Measurements from ENCODE around the gene CHST3. TPM values are rescaled to one million over a fixed set of nuclear protein-coding genes. Genes with fewer than 3 reads are reported as not detected.
A peak's percentile ranks its signal among the peaks of the same experiment; 100 is the strongest.

CHST3 gene
- total and polyA plus RNA-seq, 2 experiments from 2014 or later: 1.9 to 22.5 TPM

GRCh38 chr10:71979692-71980062 lies 15.5 kb downstream of the CHST3 start:
- no peak overlapping the region for H3K27ac ChIP-seq

DNA sequence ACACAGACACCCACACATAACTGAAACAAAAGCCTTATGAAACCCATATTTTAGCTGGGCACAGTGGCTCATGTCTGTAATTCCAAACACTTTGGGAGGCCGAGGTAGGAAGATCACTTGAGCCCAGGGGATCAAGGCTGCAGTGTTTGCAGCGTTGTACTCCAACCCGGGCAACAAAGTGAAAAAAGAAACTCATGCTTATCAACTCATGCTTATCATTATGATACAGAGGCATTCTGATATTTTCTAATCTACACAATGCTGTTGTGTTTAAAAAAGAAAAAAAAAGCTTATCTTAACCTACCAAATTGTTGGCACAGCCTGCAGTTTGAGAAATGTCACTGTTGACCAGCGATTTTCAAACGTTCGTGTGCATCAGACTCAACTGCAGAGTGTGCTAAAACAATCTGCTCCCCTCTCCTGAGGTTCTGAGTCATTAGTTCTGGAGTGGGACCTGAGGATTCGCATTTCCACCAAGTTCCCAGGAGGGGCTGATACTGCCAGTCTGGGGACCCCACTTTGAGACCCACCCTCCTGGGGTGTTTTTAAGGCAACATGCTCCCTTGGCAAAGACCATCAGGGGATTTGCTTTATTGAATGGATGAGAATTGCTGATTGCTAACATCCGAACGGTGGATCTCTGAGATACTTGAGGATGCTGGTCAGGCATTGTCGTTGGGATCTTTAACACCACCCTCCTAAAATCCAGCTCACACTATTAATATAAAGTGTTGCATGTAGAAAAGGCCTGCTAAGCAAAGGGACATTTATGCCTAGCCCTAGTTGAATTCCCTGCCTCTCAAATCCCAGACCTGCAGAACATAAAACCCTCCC lies 16.2 kb downstream of the CHST3 start:
- no peaks in the 10 kb centered on the region for H3K27me3 ChIP-seq
- peak overlapping the region; percentile 14 for H3K27ac ChIP-seq
- peaks cover 28% of the 10 kb centered on the region for H3K4me1 ChIP-seq (ENCODE audit: low read depth)
- no peaks in the 10 kb centered on the region for H3K36me3 ChIP-seq
- DNase-seq (ENCODE audit: low read depth in 1 of 2, low spot score in 1 of 2): peak in 1 of 2 donors; percentile 74
- H3K4me3 ChIP-seq: no peak overlapping the region
- TF ChIP-seq, protein P1, sequence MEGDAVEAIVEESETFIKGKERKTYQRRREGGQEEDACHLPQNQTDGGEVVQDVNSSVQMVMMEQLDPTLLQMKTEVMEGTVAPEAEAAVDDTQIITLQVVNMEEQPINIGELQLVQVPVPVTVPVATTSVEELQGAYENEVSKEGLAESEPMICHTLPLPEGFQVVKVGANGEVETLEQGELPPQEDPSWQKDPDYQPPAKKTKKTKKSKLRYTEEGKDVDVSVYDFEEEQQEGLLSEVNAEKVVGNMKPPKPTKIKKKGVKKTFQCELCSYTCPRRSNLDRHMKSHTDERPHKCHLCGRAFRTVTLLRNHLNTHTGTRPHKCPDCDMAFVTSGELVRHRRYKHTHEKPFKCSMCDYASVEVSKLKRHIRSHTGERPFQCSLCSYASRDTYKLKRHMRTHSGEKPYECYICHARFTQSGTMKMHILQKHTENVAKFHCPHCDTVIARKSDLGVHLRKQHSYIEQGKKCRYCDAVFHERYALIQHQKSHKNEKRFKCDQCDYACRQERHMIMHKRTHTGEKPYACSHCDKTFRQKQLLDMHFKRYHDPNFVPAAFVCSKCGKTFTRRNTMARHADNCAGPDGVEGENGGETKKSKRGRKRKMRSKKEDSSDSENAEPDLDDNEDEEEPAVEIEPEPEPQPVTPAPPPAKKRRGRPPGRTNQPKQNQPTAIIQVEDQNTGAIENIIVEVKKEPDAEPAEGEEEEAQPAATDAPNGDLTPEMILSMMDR (IDR thresholded peaks at IDR 0.05; ENCODE audit: low read depth, low read length): no peak
- H3K9me3 ChIP-seq (ENCODE audit: low read depth): no peaks in the 10 kb centered on the region

More at GRCh38 chr10:71979692-71980062, 15.5 kb downstream of the CHST3 start:
- Histone ChIP-seq H3K27me3 (no peaks in the 10 kb centered on the region), H3K4me1 (ENCODE audit: low read depth) (peaks cover 21% of the 10 kb centered on the region), H3K36me3 (no peaks in the 10 kb centered on the region), H3K9me3 (ENCODE audit: low read depth) (no peaks in the 10 kb centered on the region), H3K4me3 (no peak overlapping the region)
- DNase-seq (ENCODE audit: low read depth in 1 of 2, low spot score in 1 of 2): no peak
- TF ChIP-seq, protein P1 (IDR thresholded peaks at IDR 0.05; ENCODE audit: low read depth, low read length): no peak

DNA sequence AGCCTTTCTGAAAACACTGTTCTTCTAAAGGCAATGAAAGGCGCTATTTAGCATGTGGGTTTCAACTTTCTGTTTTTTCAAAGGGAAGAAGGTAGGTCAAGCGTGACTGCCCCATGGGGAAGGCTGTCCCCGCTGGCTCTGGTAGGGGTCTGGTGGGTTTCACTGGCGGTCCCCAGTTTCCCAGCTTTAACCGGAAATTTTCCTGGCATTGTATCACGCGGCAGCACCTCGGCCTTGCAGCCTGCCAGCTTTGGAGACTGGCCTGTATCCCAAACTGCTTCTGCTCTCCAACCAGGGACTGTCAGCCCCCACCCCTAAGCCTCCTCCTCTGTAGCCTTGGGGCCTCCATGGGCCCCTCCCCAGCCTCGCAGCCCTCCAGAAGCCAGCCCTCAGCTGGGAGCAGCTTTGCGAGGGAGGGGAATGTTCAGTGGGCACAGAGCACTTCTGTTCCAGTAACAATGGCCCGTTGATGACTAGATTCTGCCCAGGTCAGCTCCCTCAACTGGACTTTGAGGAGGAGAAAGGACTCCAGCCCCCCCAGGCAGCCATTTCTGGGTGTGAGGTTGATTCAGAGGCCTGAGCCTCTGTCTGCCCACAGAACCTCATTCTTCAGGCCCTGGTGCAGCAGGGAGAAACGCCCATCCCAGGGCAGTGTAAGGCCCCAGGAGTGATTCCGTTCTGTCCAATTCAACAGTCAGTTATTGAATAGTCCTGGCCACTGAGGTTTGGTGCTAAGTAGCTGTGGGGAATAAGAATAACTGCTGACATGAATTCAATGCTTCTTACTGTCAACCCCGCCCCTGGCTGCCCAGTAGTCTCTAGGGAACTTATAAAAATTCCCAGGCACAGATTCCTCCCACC lies 17.1 kb downstream of the CHST3 start:
- peaks cover 36% of the 10 kb centered on the region for H3K4me1 ChIP-seq (ENCODE audit: low read depth)
- no peaks in the 10 kb centered on the region for H3K36me3 ChIP-seq
- no peak overlapping the region for H3K4me3 ChIP-seq
- H3K27ac ChIP-seq: peak overlapping the region; percentile 14
- TF ChIP-seq, protein P1 (IDR thresholded peaks at IDR 0.05; ENCODE audit: low read depth, low read length): no peak
- DNase-seq (ENCODE audit: low read depth in 1 of 2, low spot score in 1 of 2): peak in 1 of 2 donors; percentile 49
- H3K27me3 ChIP-seq: no peaks in the 10 kb centered on the region
- no peaks in the 10 kb centered on the region for H3K9me3 ChIP-seq (ENCODE audit: low read depth)

GRCh38 chr10:71981876-71982230 lies 17.7 kb downstream of the CHST3 start:
- DNase-seq (ENCODE audit: low read depth in 1 of 2, low spot score in 1 of 2): no peak
- Histone ChIP-seq H3K9me3 (ENCODE audit: low read depth) (no peaks in the 10 kb centered on the region), H3K4me1 (ENCODE audit: low read depth) (peaks cover 39% of the 10 kb centered on the region), H3K36me3 (no peaks in the 10 kb centered on the region), H3K27me3 (no peaks in the 10 kb centered on the region), H3K27ac (peak overlapping the region; percentile 14), H3K4me3 (no peak overlapping the region)
- TF ChIP-seq, protein P1 (IDR thresholded peaks at IDR 0.05; ENCODE audit: low read depth, low read length): no peak

GRCh38 chr10:71982269-71983178 lies 18.3 kb downstream of the CHST3 start:
- H3K4me3 ChIP-seq: no peak overlapping the region
- H3K36me3 ChIP-seq: no peaks in the 10 kb centered on the region
- peaks cover 39% of the 10 kb centered on the region for H3K4me1 ChIP-seq (ENCODE audit: low read depth)

More at GRCh38 chr10:71982269-71983178, 18.3 kb downstream of the CHST3 start:
- Histone ChIP-seq H3K27me3 (no peaks in the 10 kb centered on the region), H3K27ac (no peak overlapping the region), H3K9me3 (ENCODE audit: low read depth) (no peaks in the 10 kb centered on the region)
- TF ChIP-seq, protein P1 (IDR thresholded peaks at IDR 0.05; ENCODE audit: low read depth, low read length): no peak
- no peak for DNase-seq (ENCODE audit: low read depth in 1 of 2, low spot score in 1 of 2)
